Glutamatergic neuron (in vitro differentiated cells): ENCODE measurements around the gene NCK2. TPM values are rescaled to one million over a fixed set of nuclear protein-coding genes. Genes with fewer than 3 reads are reported as not detected.

Experiments used
- DNase-seq: peaks from one replicate; pipeline ENCODE4 v3.0.0; 2022
- H3K27ac Mint-ChIP-seq: one replicate; pipeline ENCODE4 v1.8.0; 2020; ENCODE audit warnings: mild to moderate bottlenecking, mixed read lengths, inconsistent platforms; ENCODE audit not compliant: unreplicated experiment
- H3K27me3 Mint-ChIP-seq: one replicate; pipeline ENCODE4 v1.8.0; 2020; ENCODE audit warnings: mild to moderate bottlenecking, moderate library complexity, mixed read lengths, inconsistent platforms; ENCODE audit not compliant: unreplicated experiment
- H3K36me3 Mint-ChIP-seq: one replicate; pipeline ENCODE4 v1.8.0; 2020; ENCODE audit warnings: mild to moderate bottlenecking, mixed read lengths, inconsistent platforms; ENCODE audit not compliant: unreplicated experiment
- H3K4me1 Mint-ChIP-seq: one replicate; pipeline ENCODE4 v1.8.0; 2020; ENCODE audit warnings: mild to moderate bottlenecking, low read depth, mixed read lengths, inconsistent platforms; ENCODE audit not compliant: unreplicated experiment
- H3K4me3 Mint-ChIP-seq: one replicate; pipeline ENCODE4 v1.8.0; 2020; ENCODE audit warnings: mild to moderate bottlenecking, mixed read lengths, inconsistent platforms; ENCODE audit not compliant: unreplicated experiment
- H3K9me3 Mint-ChIP-seq: one replicate; pipeline ENCODE4 v1.8.0; 2020; ENCODE audit warnings: mild to moderate bottlenecking, moderate library complexity, mixed read lengths, inconsistent platforms; ENCODE audit not compliant: unreplicated experiment
- total RNA-seq: library from RNA; stranded (reverse); fragmentation: NEBNext Ultra II Directional; extraction: Animal tissue kit (Norgen Biotek cat#: 25700); gene quantifications from one replicate; pipeline ENCODE4 v1.2.1, GENCODE V29; 2021; ENCODE audit not compliant: unreplicated experiment
- TF ChIP-seq, protein P1 (sequence below): fragments of 200-600 bp; sonication (generic); IDR thresholded peaks from one replicate; pipeline ENCODE4 v1.5.0; 2021; ENCODE audit not compliant: partially characterized antibody, unreplicated experiment

Gene NCK2
- total RNA-seq, 1 donor from 2014 or later: 82.4 TPM

DNA sequence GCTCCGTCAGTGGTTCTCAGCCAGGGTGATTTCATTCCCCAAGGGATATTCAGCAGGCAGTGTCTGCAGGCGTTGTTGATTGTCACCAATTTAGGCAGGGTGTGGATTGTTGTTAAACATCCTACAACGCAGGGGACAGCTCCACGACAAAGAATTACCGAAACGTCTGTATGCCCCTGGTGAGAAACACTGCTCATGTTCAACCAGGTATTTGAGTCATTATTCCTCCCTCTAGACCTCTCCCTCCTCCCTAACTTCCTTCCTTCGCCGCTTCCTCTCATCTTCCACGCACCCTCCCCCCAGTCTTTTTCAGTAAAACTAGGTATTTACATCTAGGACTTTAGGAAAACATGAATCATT, 50.8 kb downstream of the NCK2 start:
- Mint-ChIP-seq H3K27ac (peak overlapping the region; percentile 76), H3K4me3 (peak overlapping the region; percentile 82), H3K4me1 (peaks cover 58% of the 10 kb centered on the region), H3K9me3 (peaks cover 8% of the 10 kb centered on the region), H3K27me3 (peaks cover 2% of the 10 kb centered on the region), H3K36me3 (peaks cover 1% of the 10 kb centered on the region)
- TF ChIP-seq, protein P1, sequence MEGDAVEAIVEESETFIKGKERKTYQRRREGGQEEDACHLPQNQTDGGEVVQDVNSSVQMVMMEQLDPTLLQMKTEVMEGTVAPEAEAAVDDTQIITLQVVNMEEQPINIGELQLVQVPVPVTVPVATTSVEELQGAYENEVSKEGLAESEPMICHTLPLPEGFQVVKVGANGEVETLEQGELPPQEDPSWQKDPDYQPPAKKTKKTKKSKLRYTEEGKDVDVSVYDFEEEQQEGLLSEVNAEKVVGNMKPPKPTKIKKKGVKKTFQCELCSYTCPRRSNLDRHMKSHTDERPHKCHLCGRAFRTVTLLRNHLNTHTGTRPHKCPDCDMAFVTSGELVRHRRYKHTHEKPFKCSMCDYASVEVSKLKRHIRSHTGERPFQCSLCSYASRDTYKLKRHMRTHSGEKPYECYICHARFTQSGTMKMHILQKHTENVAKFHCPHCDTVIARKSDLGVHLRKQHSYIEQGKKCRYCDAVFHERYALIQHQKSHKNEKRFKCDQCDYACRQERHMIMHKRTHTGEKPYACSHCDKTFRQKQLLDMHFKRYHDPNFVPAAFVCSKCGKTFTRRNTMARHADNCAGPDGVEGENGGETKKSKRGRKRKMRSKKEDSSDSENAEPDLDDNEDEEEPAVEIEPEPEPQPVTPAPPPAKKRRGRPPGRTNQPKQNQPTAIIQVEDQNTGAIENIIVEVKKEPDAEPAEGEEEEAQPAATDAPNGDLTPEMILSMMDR: no peak
- DNase-seq: no peak

DNA sequence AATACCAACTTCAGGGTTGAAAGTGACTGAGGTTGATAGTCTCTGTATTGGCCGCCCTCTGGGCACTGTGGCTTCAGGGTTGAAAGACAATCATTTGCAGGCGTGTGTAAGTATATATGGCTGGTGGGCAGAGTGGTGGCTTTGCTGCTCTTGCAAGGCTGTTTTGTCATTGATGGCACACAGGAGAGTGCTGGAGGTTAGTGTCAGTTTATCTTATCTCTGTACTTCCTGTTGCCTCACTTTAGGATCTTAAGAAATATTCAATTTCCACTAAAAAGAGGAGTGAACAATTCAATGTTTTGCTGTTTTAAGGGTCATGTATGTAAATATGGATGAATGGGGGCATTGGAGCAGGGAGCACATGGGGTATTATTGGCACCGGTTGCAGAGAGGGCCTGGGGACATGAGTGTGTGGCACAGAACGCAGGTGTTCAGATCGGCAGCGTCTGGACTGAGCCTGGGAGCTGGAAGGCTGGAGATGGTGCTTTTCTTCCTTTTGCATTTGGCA, 51.5 kb downstream of the NCK2 start:
- DNase-seq: no peak
- peaks cover 10% of the 10 kb centered on the region for H3K9me3 Mint-ChIP-seq
- peaks cover 5% of the 10 kb centered on the region for H3K36me3 Mint-ChIP-seq
- peak overlapping the region; percentile 82 for H3K4me3 Mint-ChIP-seq
- peak overlapping the region; percentile 26 for H3K27ac Mint-ChIP-seq
- H3K4me1 Mint-ChIP-seq: peaks cover 64% of the 10 kb centered on the region
- peaks cover 2% of the 10 kb centered on the region for H3K27me3 Mint-ChIP-seq
- TF ChIP-seq, protein P1: no peak

DNA sequence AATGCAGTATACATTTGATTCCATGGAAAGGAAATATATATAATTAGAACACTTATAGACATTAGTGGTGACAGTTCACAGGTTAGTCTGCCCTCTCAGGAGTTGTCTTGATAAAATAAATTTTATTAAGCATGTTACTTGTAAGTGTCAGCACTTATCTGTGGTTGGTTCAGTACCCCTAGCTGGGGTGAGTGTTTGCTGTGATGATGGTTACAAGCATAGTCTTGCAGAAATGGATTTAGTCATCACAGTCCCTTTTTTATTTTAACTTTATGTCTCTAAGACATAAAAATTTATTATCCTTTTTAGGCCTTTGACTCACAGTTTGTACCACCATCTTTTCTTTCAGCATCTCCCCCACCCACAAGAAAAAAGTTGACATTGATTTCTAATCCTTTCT, 52.1 kb downstream of the NCK2 start:
- TF ChIP-seq, protein P1: no peak
- Mint-ChIP-seq H3K36me3 (peaks cover 5% of the 10 kb centered on the region), H3K27ac (peak overlapping the region; percentile 48), H3K9me3 (peaks cover 8% of the 10 kb centered on the region), H3K4me1 (peaks cover 70% of the 10 kb centered on the region), H3K4me3 (no peak overlapping the region), H3K27me3 (peaks cover 2% of the 10 kb centered on the region)
- DNase-seq: no peak

DNA sequence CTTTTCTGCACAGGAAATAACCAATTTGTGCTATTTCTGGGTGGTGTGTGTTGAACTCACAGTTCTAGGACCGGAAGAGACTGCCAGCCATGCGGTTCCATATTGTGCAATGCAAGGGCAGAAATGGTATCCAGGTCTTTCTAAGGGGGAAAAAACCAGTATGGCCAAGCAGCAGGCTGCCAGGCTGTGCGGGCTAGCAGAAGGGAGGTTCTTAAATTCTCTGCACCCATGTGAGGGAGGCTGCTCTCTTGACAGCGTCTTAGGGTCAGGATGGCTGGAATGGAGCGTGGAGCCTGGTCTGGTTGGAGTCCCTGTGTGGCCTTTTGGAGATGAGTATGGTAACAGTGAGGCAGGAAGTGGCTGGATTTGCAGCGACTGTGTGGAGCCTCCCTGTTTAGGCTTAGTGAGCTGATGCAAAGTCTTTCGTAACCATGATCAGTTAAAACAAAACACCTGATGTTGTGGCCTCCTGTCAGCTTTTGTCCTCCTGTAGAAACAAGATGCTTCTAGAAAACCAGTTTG, 52.6 kb downstream of the NCK2 start:
- peaks cover 74% of the 10 kb centered on the region for H3K4me1 Mint-ChIP-seq

DNA sequence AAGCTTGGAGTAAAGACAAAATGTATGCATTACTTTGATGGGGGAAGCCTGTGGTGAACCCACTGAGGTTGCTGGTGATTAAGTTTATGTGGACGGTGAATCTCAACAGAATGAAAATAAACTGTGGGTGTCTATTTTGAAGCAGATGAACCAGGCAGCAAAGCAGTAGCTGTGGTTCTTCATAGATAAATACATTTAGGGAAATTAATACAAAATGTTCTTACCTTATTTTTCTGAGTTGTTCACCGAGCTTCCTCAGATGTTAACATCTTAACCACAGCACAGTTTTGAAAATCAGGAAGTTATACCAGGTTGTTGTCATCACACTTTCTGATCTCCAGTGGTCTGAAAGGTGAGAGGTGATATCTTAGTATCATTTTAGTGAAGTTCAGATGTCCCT, 53.9 kb downstream of the NCK2 start:
- Mint-ChIP-seq H3K9me3 (peaks cover 8% of the 10 kb centered on the region), H3K36me3 (peaks cover 5% of the 10 kb centered on the region), H3K4me1 (peaks cover 71% of the 10 kb centered on the region), H3K4me3 (no peak overlapping the region), H3K27ac (no peak overlapping the region), H3K27me3 (peaks cover 2% of the 10 kb centered on the region)
- no peak for DNase-seq
- TF ChIP-seq, protein P1: no peak

More for the DNA sequence above, 52.6 kb downstream of the NCK2 start:
- Mint-ChIP-seq H3K9me3 (peaks cover 8% of the 10 kb centered on the region), H3K36me3 (peaks cover 5% of the 10 kb centered on the region), H3K27me3 (peaks cover 2% of the 10 kb centered on the region), H3K4me3 (peak overlapping the region; percentile 25), H3K27ac (peak overlapping the region; percentile 50)
- no peak for DNase-seq
- TF ChIP-seq, protein P1: no peak
